ENCODE data around the gene ATP1A2. TPM values are rescaled to one million over a fixed set of nuclear protein-coding genes. Genes with fewer than 3 reads are reported as not detected.
A peak's percentile ranks its signal among the peaks of the same experiment; 100 is the strongest.

ATP1A2 gene
- total and polyA plus RNA-seq, 2 of the 8 experiments (the other 6 are each of a cell fraction or from before 2014, with no cell fraction given) = 39.7 to 40.8 TPM

DNA sequence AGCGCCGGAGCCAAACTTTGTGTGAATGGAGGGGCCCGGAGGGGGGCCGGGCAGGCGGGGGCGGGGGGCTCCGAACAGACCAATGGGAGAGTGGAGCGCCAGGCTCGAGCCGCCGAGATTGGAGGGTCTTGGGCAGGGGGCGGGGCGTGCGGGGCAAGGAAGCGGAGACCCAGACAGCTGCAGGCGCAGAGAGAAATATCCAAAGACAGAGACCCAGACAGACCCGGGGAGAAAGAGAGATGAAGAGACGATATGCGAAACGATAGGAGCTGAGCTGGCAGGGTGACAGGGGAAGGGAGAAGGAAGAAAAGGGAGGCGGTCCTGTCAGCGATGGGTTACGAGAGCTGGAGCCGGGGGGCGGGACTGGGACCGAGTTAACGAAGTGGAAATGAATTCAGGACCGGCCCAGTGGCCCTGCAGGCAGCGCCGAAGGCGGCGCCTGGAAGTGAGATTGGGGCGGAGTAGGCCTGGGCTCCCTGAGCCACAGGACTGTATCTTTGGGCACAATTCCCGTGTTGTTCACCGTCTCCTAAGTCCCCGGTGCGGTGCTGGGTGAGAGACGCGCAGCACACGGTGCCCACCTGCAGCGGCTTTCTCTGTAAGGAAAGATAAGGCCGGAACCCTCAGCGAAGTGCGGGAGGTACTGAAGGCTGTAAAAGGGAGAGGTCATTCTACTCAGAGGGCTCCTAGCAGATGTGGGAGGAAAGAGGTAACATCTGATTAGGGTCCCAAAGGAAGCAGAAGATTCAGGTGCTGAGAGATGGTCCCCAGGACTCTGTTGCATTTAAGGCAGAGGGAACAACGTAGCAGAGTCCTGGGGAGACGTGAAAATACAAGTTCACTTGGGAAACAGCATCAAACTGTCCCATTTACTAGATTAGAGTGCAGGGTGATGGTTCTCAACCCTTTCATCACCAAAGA lies 45.1 kb upstream of the ATP1A2 start:
- Histone ChIP-seq H3K79me2 (ENCODE audit: control insufficient read depth in 1 of 2, insufficient read depth in 2 of 2, low read length in 2 of 2) (no peaks in the 10 kb centered on the region), H3K4me1 (replicated peaks in 1 of 4; ENCODE audit: control insufficient read depth in 3 of 4, insufficient read depth in 4 of 4, low read length in 3 of 4) (peaks cover 0 to 12% (median 6%) of the 10 kb centered on the region in 4 experiments; a peak in 5 of 7 replicates), H3K14ac (ENCODE audit: insufficient read length) (no peak overlapping the region), H3K9ac (replicated peaks in 1 of 4; ENCODE audit: extremely low read depth in 1 of 4, low read depth in 3 of 4, low read length in 3 of 4) (no peak overlapping the region; a peak in 1 of 7 replicates), H2BK12ac (ENCODE audit: low read depth, low read length) (no peak overlapping the region), H3K79me1 (ENCODE audit: low read depth, low read length) (no peaks in the 10 kb centered on the region), H4K91ac (replicated peaks; ENCODE audit: insufficient read length, low read length) (no peak overlapping the region), H3K27me3 (replicated peaks in 1 of 4; ENCODE audit: control insufficient read depth in 3 of 4, extremely low read depth in 1 of 4, insufficient read depth in 3 of 4, low read length in 3 of 4) (peaks cover 0 to 14% (median 11%) of the 10 kb centered on the region in 4 experiments; a peak in 6 of 7 replicates), H3K27ac (ENCODE audit: low read depth, low read length) (no peak overlapping the region), H3K9me3 (ENCODE audit: insufficient read depth in 2 of 2, low read depth in 1 of 2, low read length in 1 of 2) (no peaks in the 10 kb centered on the region), H3K18ac (ENCODE audit: extremely low read depth, low read length) (no peak overlapping the region; the same call in 1 of the 2 replicates), H3K4me3 (ENCODE audit: extremely low read depth in 1 of 4, insufficient read depth in 2 of 4, low read depth in 3 of 4, low read length in 4 of 4) (peak overlapping the region; percentile 70 to 78 (median 70)), H2BK15ac (ENCODE audit: low read length) (no peak overlapping the region), H3K36me3 (ENCODE audit: control insufficient read depth in 2 of 4, insufficient read depth in 4 of 4, low read length in 3 of 4) (no peaks in the 10 kb centered on the region), H3K56ac (replicated peaks; ENCODE audit: insufficient read length, low read depth, low read length) (no peak overlapping the region), H4K20me1 (replicated peaks in 1 of 2; ENCODE audit: control insufficient read depth in 1 of 2, insufficient read depth in 2 of 2, low read length in 2 of 2) (no peaks in the 10 kb centered on the region), H4K5ac (ENCODE audit: insufficient read length, low read depth, low read length) (no peak overlapping the region), H3K23me2 (ENCODE audit: low read depth, low read length) (peaks cover 8% of the 10 kb centered on the region), H2BK120ac (replicated peaks; ENCODE audit: low read depth, low read length) (no peak overlapping the region), H2BK5ac (ENCODE audit: low read depth, low read length) (no peak overlapping the region), H2AFZ (ENCODE audit: low read length) (peak overlapping the region; percentile 86), H3K4me2 (ENCODE audit: insufficient read depth in 1 of 2, low read depth in 2 of 2, low read length in 2 of 2) (peak overlapping the region; percentile 90 to 93), H3K23ac (ENCODE audit: insufficient read length) (no peak overlapping the region), H4K8ac (ENCODE audit: extremely low read depth, insufficient read depth, low read length) (peak overlapping the region; percentile 71; the same call in 1 of the 2 replicates), H3K4ac (replicated peaks; ENCODE audit: insufficient read length, low read depth, low read length) (no peak overlapping the region), H2AK5ac (ENCODE audit: low read depth, low read length) (no peak overlapping the region), H2BK20ac (ENCODE audit: low read length) (no peak overlapping the region)
- ChIA-PET CTCF (ENCODE audit: partially characterized antibody) (interaction anchor here (46.4 to 50.1 kb wide), 2 partner anchors 4 to 13 kb away, joined by 1874 read pairs; partner anchors contain the start of genes IGSF8, KCNJ10 and KCNJ9), POLR2A (ENCODE audit: partially characterized antibody) (interaction anchor here (0.6 to 2.4 kb wide), 6 partner anchors 11 to 28 kb away, joined by 3 to 7 read pairs (median 4); partner anchors contain the start of gene KCNJ9)
- 6% methylated on average over 24 of the region's 46 CpGs; no CpG with 5 or more reads in 1 of the 2 experiments for WGBS, 2 experiments (ENCODE audit: extremely low coverage in 1 of 2, insufficient coverage in 1 of 2, insufficient read length in 1 of 2, insufficient replicate concordance in 2 of 2, low coverage in 1 of 2, low lambda C conversion rate in 2 of 2, missing lambda C conversion rate in 1 of 2)
- FAIRE-seq (no peak), DNase-seq (ENCODE audit: low read depth in 1 of 2, low spot score in 2 of 2) (peak in 1 of 2 experiments; percentile 92)
- TF ChIP-seq ASH2L (IDR thresholded peaks at IDR 0.05; ENCODE audit: low read length) = peak; percentile 81
- TF ChIP-seq HDAC2 (IDR thresholded peaks at IDR 0.05; ENCODE audit: borderline replicate concordance in 1 of 2, low read depth in 2 of 2, low read length in 2 of 2) = 0 out of 4 replicates have a peak, but pooled peaks of 1 of the 2 experiments have one; percentile 69
- TF ChIP-seq KDM4A (IDR thresholded peaks at IDR 0.05; ENCODE audit: low read depth, low read length, severe bottlenecking) = peak; percentile 70
- peak; percentile 31 for TF ChIP-seq EZH2 (IDR thresholded peaks at IDR 0.05; ENCODE audit: low read depth, low read length, severe bottlenecking)
- TF ChIP-seq SUZ12 (IDR thresholded peaks at IDR 0.05; ENCODE audit: low read length) = no peak
- TF ChIP-seq KDM1A (IDR thresholded peaks at IDR 0.05; ENCODE audit: borderline replicate concordance, low read length) = no peak
- no peak for TF ChIP-seq RAD21 (IDR thresholded peaks at IDR 0.05 in 1 of 2, conservative IDR thresholded peaks at IDR 0.05 in 1 of 2; ENCODE audit: low read depth in 2 of 2, low read length in 2 of 2)
